ENCODE data around the gene C2orf81.

The C2orf81 gene

GRCh38 chr2:74458938-74459363 lies 37.5 kb upstream of the C2orf81 start:
- TF ChIP-seq, protein P1, sequence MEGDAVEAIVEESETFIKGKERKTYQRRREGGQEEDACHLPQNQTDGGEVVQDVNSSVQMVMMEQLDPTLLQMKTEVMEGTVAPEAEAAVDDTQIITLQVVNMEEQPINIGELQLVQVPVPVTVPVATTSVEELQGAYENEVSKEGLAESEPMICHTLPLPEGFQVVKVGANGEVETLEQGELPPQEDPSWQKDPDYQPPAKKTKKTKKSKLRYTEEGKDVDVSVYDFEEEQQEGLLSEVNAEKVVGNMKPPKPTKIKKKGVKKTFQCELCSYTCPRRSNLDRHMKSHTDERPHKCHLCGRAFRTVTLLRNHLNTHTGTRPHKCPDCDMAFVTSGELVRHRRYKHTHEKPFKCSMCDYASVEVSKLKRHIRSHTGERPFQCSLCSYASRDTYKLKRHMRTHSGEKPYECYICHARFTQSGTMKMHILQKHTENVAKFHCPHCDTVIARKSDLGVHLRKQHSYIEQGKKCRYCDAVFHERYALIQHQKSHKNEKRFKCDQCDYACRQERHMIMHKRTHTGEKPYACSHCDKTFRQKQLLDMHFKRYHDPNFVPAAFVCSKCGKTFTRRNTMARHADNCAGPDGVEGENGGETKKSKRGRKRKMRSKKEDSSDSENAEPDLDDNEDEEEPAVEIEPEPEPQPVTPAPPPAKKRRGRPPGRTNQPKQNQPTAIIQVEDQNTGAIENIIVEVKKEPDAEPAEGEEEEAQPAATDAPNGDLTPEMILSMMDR (conservative IDR thresholded peaks at IDR 0.05; ENCODE audit: control insufficient read depth, insufficient read depth, low read depth, low read length): no peak
- peak overlapping the region; percentile 94 for H3K4me3 ChIP-seq (ENCODE audit: control insufficient read depth, low read depth, low read length)
- no peak for DNase-seq (ENCODE audit: low read depth)

DNA sequence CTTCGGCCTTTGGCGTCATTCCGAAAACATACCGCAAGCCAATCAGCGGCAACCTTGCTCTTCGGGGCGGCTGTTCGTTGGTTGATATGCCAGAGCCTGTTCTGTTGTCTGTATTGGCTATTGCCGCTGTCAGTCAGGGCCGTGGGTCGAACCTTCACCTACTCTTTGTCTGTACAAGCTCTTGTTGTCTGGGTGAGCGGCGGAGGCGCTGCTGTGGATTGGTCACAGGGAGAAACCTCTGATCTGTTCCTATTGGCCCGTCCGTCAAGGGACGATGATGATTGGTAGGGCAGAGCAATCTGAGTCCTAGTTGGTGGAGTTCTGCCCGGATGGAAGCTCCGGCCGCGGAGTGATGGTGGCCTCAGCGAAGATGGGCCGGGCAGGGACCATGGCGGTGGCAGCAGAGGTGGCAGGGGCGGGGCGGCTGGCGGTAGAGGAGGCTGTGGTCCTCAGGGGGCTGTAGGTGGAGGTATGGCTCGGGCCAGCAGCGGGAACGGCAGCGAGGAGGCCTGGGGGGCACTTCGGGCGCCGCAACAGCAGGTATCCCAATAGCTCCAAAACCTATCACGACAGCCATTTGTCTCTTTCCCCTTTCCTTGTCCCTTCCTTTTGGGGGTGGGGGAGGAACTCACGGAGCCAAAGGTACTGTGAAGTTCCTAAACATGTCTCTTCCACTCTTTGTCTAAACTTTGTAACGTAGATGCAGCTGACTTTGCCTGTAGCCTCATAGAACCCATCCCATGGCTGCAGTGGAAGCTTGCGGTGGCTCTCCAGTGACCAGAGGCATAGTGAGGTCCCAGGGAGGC lies 36.9 kb upstream of the C2orf81 start, which contains the start of gene WBP1:
Gene WBP1 (plus strand): TSS at position 307 of the 806 bp plus-strand sequence. CDS start 165 bp downstream, at position 472.
- TF ChIP-seq, protein P1 (conservative IDR thresholded peaks at IDR 0.05; ENCODE audit: control insufficient read depth, insufficient read depth, low read depth, low read length): no peak
- peak; percentile 100 for DNase-seq (ENCODE audit: low read depth)
- H3K4me3 ChIP-seq (ENCODE audit: control insufficient read depth, low read depth, low read length): peak within 1 kb of the TSS; percentile 94

GRCh38 chr2:74457549-74458131 lies 36.2 kb upstream of the C2orf81 start:
- TF ChIP-seq, protein P1 (conservative IDR thresholded peaks at IDR 0.05; ENCODE audit: control insufficient read depth, insufficient read depth, low read depth, low read length): no peak
- no peak for DNase-seq (ENCODE audit: low read depth)
- H3K4me3 ChIP-seq (ENCODE audit: control insufficient read depth, low read depth, low read length): peak overlapping the region; percentile 75

GRCh38 chr2:74457129-74457548 lies 35.7 kb upstream of the C2orf81 start:
- no peak for DNase-seq (ENCODE audit: low read depth)
- TF ChIP-seq, protein P1 (conservative IDR thresholded peaks at IDR 0.05; ENCODE audit: control insufficient read depth, insufficient read depth, low read depth, low read length): no peak
- H3K4me3 ChIP-seq (ENCODE audit: control insufficient read depth, low read depth, low read length): peak overlapping the region; percentile 75

DNA sequence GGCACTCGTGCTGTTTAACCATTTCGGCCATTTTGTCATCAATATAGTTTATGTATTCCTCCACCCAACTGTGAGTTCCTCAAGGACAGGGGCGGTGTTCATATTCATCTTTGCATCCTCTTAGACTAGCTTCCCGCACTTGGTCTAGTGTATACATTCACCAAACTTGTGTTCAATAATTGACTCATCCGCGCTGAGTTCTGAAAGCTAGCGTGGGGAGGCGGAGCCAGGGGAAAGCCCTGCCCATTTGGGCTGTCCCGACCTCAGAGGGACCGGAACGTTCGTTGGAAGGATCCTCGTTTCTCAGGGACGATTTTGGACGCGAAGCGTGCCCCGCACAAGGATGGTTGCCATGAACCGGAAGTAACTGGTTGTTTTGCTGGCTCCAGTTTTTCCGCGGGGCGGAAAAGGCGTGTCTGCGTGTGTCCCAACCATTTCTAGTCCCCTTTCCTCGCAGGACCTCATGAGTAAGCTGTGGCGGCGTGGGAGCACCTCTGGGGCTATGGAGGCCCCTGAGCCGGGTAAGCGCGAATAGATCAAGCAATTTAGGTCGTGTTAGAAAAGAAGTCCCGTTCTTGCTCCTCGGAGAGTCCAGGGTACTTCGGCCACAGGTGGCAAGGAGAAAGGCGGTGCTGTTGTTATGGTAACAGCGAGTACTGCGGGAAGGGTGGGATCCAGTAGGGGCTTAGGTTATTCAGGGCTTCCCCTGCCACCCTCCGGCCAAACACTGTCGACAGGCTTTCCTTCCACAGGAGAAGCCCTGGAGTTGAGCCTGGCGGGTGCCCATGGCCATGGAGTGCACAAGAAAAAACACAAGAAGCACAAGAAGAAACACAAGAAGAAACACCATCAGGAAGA lies 33.5 kb upstream of the C2orf81 start, which contains the start of gene INO80B:
Gene INO80B (plus strand): TSS at position 434 of the 858 bp plus-strand sequence. CDS start 30 bp downstream, at position 464.
- peak within 1 kb of the TSS; percentile 94 for H3K4me3 ChIP-seq (ENCODE audit: control insufficient read depth, low read depth, low read length)
- peak; percentile 99 for DNase-seq (ENCODE audit: low read depth)
- TF ChIP-seq, protein P1 (conservative IDR thresholded peaks at IDR 0.05; ENCODE audit: control insufficient read depth, insufficient read depth, low read depth, low read length): no peak

DNA sequence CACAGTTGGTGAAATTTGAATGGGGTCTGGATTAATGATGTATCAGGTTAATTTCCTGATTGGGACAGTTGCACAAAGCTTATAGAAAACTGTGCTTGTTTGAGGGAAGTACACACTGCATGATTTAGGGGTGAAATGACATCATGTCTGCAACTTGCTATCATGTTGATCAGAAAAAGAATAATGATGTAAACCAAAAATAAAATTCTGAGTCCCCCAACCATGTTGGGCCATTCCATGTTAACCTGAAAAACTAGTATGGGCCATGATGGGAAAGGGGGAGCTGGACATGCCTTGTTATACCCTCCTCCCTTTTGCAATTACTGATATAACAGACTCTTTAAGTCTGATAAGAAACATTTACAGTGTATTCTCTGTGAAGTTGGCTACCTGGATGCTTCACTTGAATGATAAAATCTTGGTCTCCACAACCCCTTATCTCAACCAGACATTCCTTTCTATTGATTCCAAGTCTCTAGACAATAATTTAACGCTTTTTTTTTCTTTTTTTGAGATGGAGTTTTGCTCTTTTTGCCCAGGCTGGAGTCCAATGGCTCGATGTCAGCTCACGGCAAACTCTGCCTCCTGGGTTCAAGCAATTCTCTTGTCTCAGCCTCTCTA lies 29.3 kb upstream of the C2orf81 start:
- no peak overlapping the region for H3K4me3 ChIP-seq (ENCODE audit: control insufficient read depth, low read depth, low read length)
- DNase-seq (ENCODE audit: low read depth): no peak
- TF ChIP-seq, protein P1 (conservative IDR thresholded peaks at IDR 0.05; ENCODE audit: control insufficient read depth, insufficient read depth, low read depth, low read length): no peak
